GM18526 (cell line): ENCODE measurements around the gene MED22.

ENCODE experiments used
- POLR2A ChIP-seq: IDR thresholded peaks from 3 replicates; pipeline ENCODE4 v1.6.1; 2011; ENCODE audit not compliant: insufficient read length; ENCODE audit errors: extremely low read depth

Gene MED22

GRCh38 chr9:133333011-133333410 is 14.9 kb downstream of the MED22 start:
- TF ChIP-seq POLR2A: no peak

DNA sequence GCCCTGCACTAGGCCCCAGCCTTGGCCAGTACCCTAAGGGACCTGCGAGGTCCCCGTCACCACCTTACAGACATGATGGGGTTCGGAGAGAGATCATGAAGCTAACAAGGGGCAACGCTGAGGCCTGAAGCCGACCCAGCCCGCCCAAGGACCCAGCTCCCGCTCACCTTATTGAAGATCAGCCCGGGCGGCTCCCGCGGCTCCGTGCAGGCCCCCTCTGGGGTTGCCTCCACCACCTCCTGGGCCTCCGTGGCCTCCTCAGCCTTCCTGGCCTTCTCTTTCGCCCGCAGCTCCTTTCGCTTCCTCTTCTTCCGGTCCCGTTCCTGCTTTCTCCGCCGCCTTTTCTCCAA is 15.6 kb downstream of the MED22 start:
- no peak for TF ChIP-seq POLR2A

DNA sequence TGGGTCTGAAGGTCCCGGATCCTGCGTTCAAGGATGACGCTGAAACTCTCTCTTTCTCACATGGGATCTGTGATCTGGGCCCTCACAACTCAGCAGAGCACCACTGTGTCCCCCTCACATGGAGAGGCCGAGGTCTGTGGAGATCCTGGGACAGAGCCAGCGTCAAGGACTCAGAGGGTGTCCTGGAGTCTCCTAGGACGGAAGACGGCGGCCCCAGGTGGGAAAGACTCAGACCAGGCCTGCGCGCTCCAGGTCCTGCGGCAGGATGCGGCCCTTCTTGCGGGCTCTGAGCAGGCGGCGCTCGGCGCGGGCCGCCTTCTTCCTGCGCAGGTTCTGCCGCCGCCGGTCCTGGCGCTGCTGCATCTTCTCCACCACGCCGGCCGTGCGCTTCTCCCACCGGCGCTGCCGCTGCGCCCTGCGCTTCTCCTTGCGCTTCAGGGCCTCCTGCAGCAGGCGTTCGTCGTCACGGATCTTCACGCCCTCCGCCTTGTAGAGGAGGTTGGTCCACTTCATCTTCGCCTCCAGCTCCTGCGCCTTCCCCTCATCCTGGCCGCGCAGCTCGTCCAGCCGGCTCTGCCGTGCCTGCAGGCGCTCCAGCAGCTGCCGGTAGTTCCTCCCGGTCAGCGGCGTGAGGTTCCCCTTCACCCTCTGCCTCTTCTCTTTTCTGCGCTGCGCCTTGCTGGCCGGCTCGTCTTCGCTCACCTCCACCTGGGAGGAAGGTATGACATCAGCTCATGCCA is 16.1 kb downstream of the MED22 start:
- TF ChIP-seq POLR2A: no peak

DNA sequence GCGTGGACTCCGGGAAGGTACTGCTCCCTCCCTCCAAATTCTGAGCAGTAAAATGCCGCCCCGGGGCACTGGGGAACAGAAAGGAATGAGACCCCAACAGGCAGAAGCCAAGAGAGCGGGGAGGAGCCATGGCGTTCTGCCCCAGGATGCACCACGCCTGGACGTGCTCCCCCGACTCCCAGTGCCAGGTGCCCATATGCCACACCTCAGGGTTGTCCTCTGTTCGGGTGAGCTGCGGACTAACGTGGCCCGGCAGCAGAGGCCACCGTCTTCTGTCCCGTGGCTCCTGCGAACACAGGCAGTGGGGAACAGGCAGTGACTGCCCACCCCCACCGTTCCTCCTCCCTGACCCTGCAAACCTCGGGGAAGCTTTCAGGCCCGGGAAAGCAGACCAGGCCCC is 16.7 kb downstream of the MED22 start:
- no peak for TF ChIP-seq POLR2A

- no peak for TF ChIP-seq POLR2A
Measured at GRCh38 chr9:133327834-133328484, 20.0 kb downstream of the MED22 start.

GRCh38 chr9:133323991-133324703 is 23.8 kb downstream of the MED22 start:
- no peak for TF ChIP-seq POLR2A

DNA sequence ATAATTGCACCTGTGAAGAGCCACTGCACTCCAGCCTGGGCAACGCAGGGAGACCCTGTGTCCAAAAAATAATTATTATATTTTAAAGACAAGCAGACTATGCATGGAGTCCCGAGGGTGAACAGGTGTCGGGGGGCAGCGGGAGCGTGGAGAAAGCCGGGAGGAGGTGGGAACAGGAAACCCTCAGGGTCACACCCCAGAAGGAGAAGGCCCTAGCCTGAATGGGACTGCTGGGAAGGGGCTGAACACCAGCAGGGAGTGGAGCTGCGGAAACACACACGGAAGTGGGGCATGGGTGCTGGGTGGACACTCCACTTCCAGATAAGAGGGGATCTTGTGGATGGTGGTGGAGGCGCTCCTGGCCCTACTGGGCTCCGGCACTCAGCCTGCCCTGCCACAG is 24.7 kb downstream of the MED22 start:
- TF ChIP-seq POLR2A: no peak

DNA sequence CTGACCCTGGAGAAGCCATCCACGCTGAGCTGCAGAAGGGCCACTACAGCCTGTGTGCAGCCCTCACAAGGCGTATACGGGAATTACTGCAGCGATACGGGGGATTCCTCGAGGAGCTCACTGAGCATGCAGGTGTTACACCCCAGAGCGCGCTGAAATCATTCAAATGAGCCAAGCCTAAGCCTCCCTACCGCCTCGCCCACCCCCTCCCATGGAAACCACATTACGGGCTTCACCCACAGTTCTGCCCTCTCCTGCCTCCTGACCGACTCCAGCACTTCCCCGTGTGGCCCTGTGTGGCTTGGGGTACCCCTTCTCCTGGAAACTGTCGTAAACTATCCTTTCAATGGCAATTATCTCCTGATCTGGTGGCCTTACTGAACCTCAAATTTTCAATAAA is 25.2 kb downstream of the MED22 start:
- TF ChIP-seq POLR2A: no peak

GRCh38 chr9:133321411-133321935 is 26.5 kb downstream of the MED22 start:
- no peak for TF ChIP-seq POLR2A

- no peak for TF ChIP-seq POLR2A
Measured at GRCh38 chr9:133320421-133320881, 27.5 kb downstream of the MED22 start.

DNA sequence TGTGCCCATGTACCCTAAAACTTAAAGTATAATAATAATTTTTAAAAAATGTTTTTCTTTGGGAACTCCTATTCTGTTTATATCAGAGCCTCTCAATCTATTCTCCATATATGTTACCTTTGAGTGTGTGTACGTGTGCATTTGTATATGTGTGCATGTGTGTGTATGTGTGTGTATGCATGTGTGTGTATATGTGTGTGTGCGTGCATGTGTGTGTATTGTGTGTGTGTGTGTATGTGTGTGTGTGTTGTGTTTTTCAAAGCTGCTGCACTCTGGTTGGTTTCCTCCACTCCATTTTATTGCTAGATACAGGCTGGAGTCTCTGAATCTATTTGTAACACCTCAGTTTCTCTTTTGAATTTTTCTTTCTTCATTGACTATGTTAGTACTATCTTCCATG is 31.9 kb downstream of the MED22 start:
- TF ChIP-seq POLR2A: no peak

- TF ChIP-seq POLR2A: no peak
Measured at GRCh38 chr9:133309608-133310007, 38.3 kb downstream of the MED22 start.

- TF ChIP-seq POLR2A: no peak
Measured at GRCh38 chr9:133307301-133307700, 40.6 kb downstream of the MED22 start.

- no peak for TF ChIP-seq POLR2A
Measured at GRCh38 chr9:133306242-133307204, 41.4 kb downstream of the MED22 start.

- TF ChIP-seq POLR2A: no peak
Measured at GRCh38 chr9:133305731-133306130, 42.2 kb downstream of the MED22 start.
